GM19467 (cell line): Measurements from ENCODE around the gene CPLX4.
"Not testable (repeated sequence)": the region's sequence is repeated elsewhere in the genome, so short reads cannot be mapped to it uniquely, and the experiment has no call there.

ENCODE experiments used
- ATAC-seq: cut with Tn5 transposase; IDR thresholded peaks from one replicate; pipeline ENCODE4 v1.9.1; 2021; ENCODE audit warnings: mild to moderate bottlenecking, moderate library complexity; ENCODE audit not compliant: unreplicated experiment

CPLX4 gene

DNA sequence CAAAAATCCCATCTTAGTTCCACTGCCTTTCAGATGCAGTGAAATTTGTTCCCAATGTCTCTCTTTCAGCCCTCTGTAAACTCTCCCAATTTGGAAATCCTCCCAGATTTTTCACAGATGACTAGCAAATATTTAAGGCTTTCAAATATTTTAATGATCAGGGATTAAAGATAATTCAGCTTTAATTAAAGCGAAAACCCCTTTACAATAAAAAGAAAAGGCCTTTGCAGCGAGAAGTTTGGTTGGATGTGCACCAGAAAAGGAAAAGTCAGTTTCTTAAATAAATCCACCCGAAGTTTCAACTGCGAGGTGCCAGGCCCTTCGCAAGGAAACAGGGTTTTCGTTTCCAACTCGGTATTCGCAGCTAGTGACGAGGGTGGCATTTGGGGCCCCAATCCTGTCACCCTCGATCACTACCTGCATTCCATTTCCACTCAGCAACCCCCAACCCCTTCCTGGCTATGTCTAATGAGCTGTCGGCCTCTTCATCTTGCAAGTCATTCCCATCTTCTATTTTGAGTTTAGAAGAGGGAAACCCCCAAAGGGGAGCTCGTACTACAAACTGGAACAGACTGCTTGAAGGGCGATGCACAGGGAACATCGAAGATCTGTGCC, 46.7 kb downstream of the CPLX4 start:
- no peak for ATAC-seq

DNA sequence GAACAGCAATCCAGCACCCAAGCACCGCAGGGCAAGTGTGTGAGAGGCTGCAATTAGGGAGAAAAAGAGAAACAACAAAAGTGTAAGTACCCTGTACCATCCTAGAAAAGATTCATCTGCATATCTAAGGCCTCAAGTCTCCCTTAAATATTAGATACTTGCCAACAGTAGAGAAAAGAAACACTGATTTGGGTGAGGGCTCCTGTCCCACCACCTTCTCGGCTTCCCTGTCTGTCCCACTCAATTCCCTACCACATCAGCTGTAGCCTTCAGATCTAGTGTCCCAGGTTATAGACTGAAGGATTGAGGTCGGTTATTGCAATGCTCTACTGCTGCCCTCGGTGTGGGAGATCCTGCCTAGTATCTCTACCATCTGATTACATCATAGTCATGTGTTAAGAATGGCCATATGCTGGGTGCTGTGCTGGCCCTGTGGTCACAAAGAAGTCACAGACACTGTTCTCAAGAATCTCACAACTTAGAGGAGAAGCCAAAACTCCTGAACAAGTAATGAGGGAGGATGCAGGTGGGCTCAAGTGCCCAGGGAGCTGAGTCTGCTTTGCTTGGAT, 47.7 kb downstream of the CPLX4 start:
- ATAC-seq, result no peak

DNA sequence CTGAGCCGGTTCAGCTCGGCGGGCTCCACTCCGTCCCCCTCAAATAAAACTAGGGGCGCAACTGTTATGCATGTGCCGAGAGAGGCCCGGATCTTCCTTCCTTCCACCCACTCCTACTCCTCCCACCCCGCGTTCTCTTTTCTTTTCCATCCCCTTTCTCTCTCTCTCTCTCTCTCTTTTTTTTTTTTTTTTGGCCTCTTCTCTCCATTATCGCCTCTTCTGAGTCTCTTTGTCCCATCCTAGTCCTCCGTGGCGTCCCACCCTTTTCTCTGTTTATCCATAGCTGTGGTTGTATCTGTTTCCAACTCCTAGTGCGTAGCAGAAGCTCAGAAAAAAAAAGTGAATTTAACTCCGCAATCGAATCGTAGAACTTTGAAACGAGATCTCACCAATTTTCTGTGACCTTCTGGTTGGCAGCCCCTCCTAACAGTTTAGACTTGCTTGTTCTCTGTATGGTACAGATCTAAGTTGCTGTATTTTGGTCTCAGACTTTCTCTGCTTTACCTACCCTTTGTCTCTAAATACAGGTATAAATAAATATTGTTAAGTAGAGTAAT, 48.8 kb downstream of the CPLX4 start:
- ATAC-seq, result no peak

GRCh38 chr18:59268721-59269562, 49.5 kb downstream of the CPLX4 start:
- no peak for ATAC-seq

DNA sequence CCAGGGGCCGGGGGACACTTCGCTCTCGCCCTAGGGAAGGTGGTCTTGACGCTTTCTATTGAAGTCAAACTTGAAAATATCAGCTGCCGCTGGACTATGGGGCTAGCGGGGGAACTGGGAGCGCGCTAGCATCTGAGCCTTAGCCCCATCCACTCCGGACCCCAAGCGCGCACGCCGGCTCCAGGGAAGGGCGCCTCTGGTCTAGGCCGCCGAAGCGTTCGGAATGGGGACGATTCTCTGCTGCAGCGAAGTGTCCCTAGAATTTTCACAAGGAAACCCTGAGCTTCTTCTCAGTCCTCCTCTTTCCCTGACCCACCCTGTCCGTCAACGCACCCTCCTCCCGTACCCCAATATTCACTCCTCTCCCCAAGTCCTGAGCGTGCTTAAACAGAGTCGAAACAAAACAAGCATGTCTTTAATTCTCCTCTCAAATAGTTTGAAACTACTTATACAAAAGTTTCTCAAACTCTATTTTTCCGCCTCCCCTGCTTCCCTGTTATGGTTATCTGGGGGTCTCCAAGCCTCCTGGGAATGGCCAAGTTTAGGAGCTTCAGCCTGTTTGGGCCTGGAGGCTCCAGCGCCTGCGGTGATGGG, 50.2 kb downstream of the CPLX4 start:
- no peak for ATAC-seq

GRCh38 chr18:59267503-59268126, 50.8 kb downstream of the CPLX4 start:
- ATAC-seq, result no peak

DNA sequence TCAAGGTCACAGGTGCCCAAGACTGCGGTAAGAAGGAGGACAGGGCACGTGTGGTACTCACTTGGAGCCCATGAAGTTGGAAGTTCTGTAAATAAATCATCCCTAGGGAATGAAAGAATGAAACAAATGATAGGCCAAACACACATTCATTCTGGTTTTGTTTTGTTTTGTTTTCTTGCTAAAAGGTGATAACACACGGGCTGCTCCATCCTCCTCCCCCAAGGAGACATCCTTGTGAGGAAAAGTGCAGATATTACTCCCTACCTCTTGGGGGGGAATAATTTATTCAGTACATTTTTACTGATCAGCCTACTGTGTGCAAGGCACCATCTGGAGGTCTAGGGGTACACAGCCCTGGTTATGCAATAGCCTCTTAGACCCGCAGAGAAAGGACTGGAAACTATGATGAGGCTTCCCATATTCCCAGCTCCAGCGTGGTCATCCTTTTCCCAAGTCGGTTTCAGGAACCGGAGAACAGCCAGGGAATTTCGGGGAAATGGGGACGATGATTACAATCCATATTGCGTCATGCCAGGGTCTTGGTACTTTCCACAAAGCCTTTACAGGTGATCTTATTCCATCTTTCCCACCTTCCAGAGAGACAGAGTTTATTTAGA, 51.5 kb downstream of the CPLX4 start:
- ATAC-seq, result no peak

GRCh38 chr18:59266459-59266858, 52.0 kb downstream of the CPLX4 start:
- no peak for ATAC-seq

DNA sequence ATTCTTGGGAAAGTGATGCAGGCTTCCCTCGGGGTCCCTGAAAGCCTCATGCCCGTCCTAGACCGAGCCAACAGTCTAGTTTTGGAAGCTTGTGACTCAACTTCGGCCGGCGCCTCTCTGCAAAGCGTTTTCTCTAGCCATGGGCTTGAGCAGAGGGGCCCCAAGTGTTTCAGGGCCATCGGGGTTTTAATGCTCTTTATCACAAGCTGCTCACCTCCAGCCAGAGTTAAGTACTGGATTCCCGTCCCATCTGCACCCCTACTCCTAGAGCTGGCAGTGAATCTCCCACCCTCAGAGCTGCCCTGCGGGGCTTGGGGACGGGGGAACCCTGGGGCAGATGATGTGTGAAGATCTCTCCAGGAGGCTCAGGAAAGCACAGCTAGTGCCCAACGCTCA, 52.5 kb downstream of the CPLX4 start:
- ATAC-seq, result no peak

DNA sequence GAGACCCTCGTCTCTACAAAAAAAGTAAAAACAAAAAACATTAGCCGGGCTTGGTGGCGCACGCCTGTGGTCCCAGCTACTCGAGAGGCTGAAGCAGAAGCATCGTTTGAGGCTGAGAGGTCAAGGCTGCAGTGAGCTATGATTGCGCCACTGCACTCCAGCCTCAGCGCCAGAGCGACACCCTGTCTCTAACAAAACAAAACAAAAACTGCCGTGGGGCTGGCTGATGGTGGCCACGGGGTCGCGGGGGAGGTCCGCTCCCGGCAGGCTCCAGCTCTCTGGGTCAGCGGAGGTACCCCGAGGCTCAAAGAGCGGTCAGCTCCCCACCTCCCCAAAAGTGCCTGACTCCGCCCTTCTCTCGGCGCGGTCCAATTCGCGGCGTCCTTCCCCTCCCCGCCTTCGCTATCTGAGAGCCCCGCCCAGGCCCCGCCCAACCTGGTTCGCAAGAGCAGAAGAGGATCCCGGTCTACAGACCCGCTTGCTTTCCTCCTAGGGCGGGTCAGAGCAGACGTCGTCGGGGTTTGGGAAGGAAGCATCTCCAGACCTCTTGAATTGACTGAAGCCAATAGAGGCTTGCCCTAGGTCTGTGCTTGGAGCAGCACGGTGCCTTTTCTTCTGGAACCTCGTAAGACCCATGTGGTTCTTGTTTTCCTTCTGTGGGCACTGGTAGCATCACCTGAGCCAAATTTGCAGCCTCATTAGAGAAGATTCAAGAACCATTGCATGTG, 53.0 kb downstream of the CPLX4 start:
- no peak for ATAC-seq

GRCh38 chr18:59264651-59265245, 53.7 kb downstream of the CPLX4 start:
- ATAC-seq, result no peak

DNA sequence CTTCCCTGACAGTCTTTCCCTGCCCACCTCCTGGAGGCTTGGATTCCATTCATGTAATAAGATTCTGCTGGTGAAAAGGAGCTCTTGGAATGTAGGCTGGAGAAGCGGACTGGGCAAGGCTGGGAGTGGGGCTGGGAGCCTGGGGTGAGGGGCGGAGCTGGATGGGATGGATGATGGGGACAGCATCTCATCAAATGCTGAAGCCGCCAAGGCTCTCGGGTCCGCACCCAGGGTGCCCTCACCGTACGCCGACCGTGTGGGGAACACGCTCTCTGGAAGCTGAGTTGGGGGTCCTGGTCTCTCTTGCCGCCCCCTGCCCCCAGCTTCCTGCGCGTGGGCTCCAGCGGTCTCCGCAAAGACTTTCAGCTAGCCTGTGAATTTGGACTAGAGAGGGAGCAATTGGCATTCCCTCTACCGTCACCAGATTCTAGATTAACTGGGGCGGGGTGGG, 54.3 kb downstream of the CPLX4 start:
- ATAC-seq, result no peak

GRCh38 chr18:59263661-59264060, 54.8 kb downstream of the CPLX4 start:
- no peak for ATAC-seq

DNA sequence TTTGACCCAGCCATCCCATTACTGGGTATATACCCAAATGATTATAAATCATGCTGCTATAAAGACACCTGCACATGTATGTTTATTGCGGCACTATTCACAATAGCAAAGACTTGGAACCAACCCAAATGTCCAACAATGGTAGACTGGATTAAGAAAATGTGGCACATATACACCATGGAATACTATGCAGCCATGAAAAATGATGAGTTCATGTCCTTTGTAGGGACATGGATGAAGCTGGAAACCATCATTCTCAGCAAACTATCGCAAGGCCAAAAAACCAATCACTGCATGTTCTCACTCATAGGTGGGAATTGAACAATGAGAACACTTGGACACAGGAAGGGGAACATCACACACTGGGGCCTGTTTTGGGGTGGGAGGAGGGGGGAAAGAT, 56.2 kb downstream of the CPLX4 start:
- not testable (repeated sequence) for ATAC-seq

DNA sequence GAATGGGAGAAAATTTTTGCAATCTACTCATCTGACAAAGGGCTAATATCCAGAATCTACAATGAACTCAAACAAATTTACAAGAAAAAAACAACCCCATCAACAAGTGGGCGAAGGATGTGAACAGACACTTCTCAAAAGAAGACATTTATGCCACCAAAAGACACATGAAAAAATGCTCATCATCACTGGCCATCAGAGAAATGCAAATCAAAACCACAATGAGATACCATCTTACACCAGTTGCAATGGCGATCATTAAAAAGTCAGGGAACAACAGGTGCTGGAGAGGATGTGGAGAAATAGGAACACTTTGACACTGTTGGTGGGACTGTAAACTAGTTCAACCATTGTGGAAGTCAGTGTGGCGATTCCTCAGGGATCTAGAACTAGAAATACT, 56.6 kb downstream of the CPLX4 start:
- ATAC-seq, result not testable (repeated sequence)

DNA sequence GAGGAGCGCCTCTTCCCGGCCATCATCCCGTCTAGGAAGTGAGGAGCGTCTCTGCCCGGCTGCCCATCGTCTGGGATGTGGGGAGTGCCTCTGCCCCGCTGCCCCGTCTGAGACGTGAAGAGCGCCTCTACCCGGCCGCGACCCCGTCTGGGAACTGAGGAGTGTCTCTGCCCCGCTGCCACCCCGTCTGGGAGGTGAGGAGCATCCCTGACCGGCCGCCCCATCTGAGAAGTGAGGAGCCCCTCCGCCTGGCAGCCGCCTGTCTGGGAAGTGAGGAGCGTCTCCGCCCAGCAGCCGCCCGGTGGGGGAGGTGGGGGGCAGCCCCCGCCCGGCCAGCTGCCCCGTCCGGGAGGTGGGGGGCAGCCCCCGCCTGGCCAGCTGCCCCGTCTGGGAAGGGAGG, 63.0 kb downstream of the CPLX4 start:
- not testable (repeated sequence) for ATAC-seq

GRCh38 chr18:59249199-59249774, 69.2 kb downstream of the CPLX4 start:
- no peak for ATAC-seq

GRCh38 chr18:59246796-59247195, 71.7 kb downstream of the CPLX4 start:
- ATAC-seq, result no peak
